ENCODE measurements around the gene LDLR.
"Not testable (repeated sequence)": the region's sequence is repeated elsewhere in the genome, so short reads cannot be mapped to it uniquely, and the experiment has no call there.

LDLR gene

DNA sequence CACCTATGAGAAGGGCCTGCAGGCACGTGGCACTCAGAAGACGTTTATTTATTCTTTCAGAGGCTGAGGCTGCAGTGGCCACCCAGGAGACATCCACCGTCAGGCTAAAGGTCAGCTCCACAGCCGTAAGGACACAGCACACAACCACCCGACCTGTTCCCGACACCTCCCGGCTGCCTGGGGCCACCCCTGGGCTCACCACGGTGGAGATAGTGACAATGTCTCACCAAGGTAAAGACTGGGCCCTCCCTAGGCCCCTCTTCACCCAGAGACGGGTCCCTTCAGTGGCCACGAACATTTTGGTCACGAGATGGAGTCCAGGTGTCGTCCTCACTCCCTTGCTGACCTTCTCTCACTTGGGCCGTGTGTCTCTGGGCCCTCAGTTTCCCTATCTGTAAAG is 33.9 kb downstream of the LDLR start:
- Histone ChIP-seq H3K36me3 (ENCODE audit: insufficient read depth, low read length) (peaks cover 82% of the 10 kb centered on the region), H4K20me1 (ENCODE audit: insufficient read depth, low read length, poor library complexity, severe bottlenecking) (peaks cover 20% of the 10 kb centered on the region)

DNA sequence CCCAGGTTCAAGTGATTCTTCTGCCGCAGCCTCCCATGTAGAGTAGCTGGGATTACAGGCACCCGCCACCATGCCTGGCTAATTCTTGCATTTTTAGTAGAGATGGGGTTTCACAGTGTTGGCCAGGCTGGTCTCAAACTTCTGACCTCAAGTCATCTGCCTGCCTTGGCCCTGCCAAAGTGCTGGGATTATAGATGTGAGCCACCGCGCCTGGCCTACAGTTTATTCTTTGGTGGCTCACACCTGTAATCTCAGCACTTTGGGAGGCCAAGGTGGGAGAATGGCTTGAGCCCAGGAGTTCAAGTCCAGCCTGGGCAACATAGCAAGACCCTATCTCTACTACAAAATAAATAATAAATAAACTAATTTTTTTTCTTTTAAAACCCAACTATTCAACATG is 34.9 kb downstream of the LDLR start:
- Histone ChIP-seq H4K20me1 (ENCODE audit: insufficient read depth, low read length, poor library complexity, severe bottlenecking) (peaks cover 22% of the 10 kb centered on the region), H3K36me3 (ENCODE audit: insufficient read depth, low read length) (peaks cover 84% of the 10 kb centered on the region; the same call in 1 of the 2 replicates)
- not testable (repeated sequence) for H3K9me2 ChIP-seq (replicated peaks; ENCODE audit: low read depth, low read length); H3K79me2 ChIP-seq (ENCODE audit: insufficient read depth, low read length); H3K4me1 ChIP-seq (ENCODE audit: insufficient read depth, low read length, poor library complexity, severe bottlenecking); H2AFZ ChIP-seq (ENCODE audit: low read length); H3K9ac ChIP-seq (ENCODE audit: low read depth, low read length, poor library complexity, severe bottlenecking); H3K4me2 ChIP-seq (ENCODE audit: low read depth, low read length, poor library complexity, severe bottlenecking); H3K4me3 ChIP-seq (ENCODE audit: low read length, poor library complexity, severe bottlenecking); H3F3A ChIP-seq (ENCODE audit: low read depth); H3K9me3 ChIP-seq (ENCODE audit: insufficient read depth, low read depth, low read length); H3K27me3 ChIP-seq (ENCODE audit: insufficient read depth, low read length, poor library complexity, severe bottlenecking)

More for the DNA sequence above, 33.9 kb downstream of the LDLR start:
- H3K79me2 ChIP-seq (ENCODE audit: insufficient read depth, low read length), result no peaks in the 10 kb centered on the region
- TF ChIP-seq CTCF (conservative IDR thresholded peaks at IDR 0.05; ENCODE audit: low read length) (no peak), EZH2phosphoT487 (IDR thresholded peaks at IDR 0.05; ENCODE audit: borderline replicate concordance) (no peak)
- H3K4me1 ChIP-seq (ENCODE audit: insufficient read depth, low read length, poor library complexity, severe bottlenecking), result no peaks in the 10 kb centered on the region
- H3K27me3 ChIP-seq (ENCODE audit: insufficient read depth, low read length, poor library complexity, severe bottlenecking), result no peaks in the 10 kb centered on the region
- H3K4me3 ChIP-seq (ENCODE audit: low read length, poor library complexity, severe bottlenecking), result no peak overlapping the region
- H3K4me2 ChIP-seq (ENCODE audit: low read depth, low read length, poor library complexity, severe bottlenecking), result no peak overlapping the region
- no peaks in the 10 kb centered on the region for H3K9me2 ChIP-seq (replicated peaks; ENCODE audit: low read depth, low read length)
- H2AFZ ChIP-seq (ENCODE audit: low read length), result no peak overlapping the region
- H3K9me3 ChIP-seq (ENCODE audit: insufficient read depth, low read depth, low read length), result no peaks in the 10 kb centered on the region
- H3F3A ChIP-seq (ENCODE audit: low read depth), result no peaks in the 10 kb centered on the region
- H3K9ac ChIP-seq (ENCODE audit: low read depth, low read length, poor library complexity, severe bottlenecking), result no peak overlapping the region

DNA sequence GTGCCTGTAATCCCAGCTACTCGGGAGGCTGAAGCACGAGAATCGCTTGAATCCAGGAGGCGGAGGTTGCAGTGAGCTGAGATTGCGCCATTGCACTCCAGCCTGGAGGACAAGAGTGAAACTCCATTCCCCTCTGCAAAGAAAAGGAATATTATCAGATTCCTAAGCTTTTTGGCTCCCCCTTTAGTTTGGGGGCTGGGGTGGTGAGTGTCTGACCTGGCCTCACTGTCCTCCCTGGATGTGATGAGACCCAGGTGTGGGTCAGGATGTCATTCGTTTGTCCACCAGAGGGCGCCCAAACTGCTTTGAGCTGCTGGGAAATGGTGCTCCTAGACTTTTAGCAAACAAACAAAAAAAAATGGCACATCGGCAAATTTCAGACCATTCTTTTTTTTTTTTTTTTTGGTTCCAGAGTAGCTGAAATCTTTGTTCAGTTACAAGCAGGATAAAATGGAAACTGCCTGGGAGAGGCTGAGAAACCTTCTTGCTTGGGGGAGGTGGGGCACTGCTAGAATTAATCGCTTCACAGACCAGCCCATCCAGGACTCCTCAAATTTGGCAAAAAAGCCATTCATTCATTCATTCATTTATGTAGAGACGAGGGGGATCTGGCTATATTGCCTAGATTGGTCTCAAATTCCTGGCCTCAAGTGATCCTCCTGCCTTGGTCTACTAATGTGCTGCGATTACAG is 36.9 kb downstream of the LDLR start:
- H2AFZ ChIP-seq (ENCODE audit: low read length), result no peak overlapping the region
- H3K9ac ChIP-seq (ENCODE audit: low read depth, low read length, poor library complexity, severe bottlenecking), result no peak overlapping the region
- H3F3A ChIP-seq (ENCODE audit: low read depth), result no peaks in the 10 kb centered on the region; the same call in 1 of the 2 replicates
- H3K79me2 ChIP-seq (ENCODE audit: insufficient read depth, low read length), result peaks cover 3% of the 10 kb centered on the region; the same call in 1 of the 2 replicates
- TF ChIP-seq EZH2phosphoT487 (IDR thresholded peaks at IDR 0.05; ENCODE audit: borderline replicate concordance), result no peak
- TF ChIP-seq CTCF (conservative IDR thresholded peaks at IDR 0.05; ENCODE audit: low read length), result peak; percentile 77
- H3K4me2 ChIP-seq (ENCODE audit: low read depth, low read length, poor library complexity, severe bottlenecking), result no peak overlapping the region
- H3K4me1 ChIP-seq (ENCODE audit: insufficient read depth, low read length, poor library complexity, severe bottlenecking), result no peaks in the 10 kb centered on the region
- H3K9me2 ChIP-seq (replicated peaks; ENCODE audit: low read depth, low read length), result no peaks in the 10 kb centered on the region
- no peaks in the 10 kb centered on the region for H3K27me3 ChIP-seq (ENCODE audit: insufficient read depth, low read length, poor library complexity, severe bottlenecking)
- peaks cover 40% of the 10 kb centered on the region for H4K20me1 ChIP-seq (ENCODE audit: insufficient read depth, low read length, poor library complexity, severe bottlenecking)
- no peaks in the 10 kb centered on the region for H3K9me3 ChIP-seq (ENCODE audit: insufficient read depth, low read depth, low read length)
- H3K4me3 ChIP-seq (ENCODE audit: low read length, poor library complexity, severe bottlenecking), result no peak overlapping the region
- H3K36me3 ChIP-seq (ENCODE audit: insufficient read depth, low read length), result peaks cover 85% of the 10 kb centered on the region

DNA sequence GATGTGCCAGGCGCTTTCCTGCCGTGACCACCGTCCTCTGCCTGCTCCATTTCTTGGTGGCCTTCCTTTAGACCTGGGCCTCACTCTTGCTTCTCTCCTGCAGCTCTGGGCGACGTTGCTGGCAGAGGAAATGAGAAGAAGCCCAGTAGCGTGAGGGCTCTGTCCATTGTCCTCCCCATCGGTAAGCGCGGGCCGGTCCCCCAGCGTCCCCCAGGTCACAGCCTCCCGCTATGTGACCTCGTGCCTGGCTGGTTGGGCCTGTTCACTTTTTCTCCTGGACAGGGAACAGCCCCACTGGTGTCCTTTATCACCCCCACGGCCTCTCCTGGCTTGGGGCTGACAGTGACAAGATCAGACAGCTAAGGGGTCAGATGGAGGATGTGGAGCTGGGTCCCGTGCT is 38.6 kb downstream of the LDLR start:
- H3K4me3 ChIP-seq (ENCODE audit: low read length, poor library complexity, severe bottlenecking), result no peak overlapping the region
- peaks cover 3% of the 10 kb centered on the region; the same call in 1 of the 2 replicates for H3K79me2 ChIP-seq (ENCODE audit: insufficient read depth, low read length)
- H3F3A ChIP-seq (ENCODE audit: low read depth), result no peaks in the 10 kb centered on the region; the same call in 1 of the 2 replicates
- no peaks in the 10 kb centered on the region for H3K4me1 ChIP-seq (ENCODE audit: insufficient read depth, low read length, poor library complexity, severe bottlenecking)
- H2AFZ ChIP-seq (ENCODE audit: low read length), result no peak overlapping the region
- TF ChIP-seq CTCF (conservative IDR thresholded peaks at IDR 0.05; ENCODE audit: low read length) (no peak), EZH2phosphoT487 (IDR thresholded peaks at IDR 0.05; ENCODE audit: borderline replicate concordance) (no peak)
- no peaks in the 10 kb centered on the region for H3K9me3 ChIP-seq (ENCODE audit: insufficient read depth, low read depth, low read length)
- H3K9ac ChIP-seq (ENCODE audit: low read depth, low read length, poor library complexity, severe bottlenecking), result no peak overlapping the region
- H3K36me3 ChIP-seq (ENCODE audit: insufficient read depth, low read length), result peaks cover 94% of the 10 kb centered on the region
- H3K9me2 ChIP-seq (replicated peaks; ENCODE audit: low read depth, low read length), result no peaks in the 10 kb centered on the region
- H3K27me3 ChIP-seq (ENCODE audit: insufficient read depth, low read length, poor library complexity, severe bottlenecking), result no peaks in the 10 kb centered on the region
- H4K20me1 ChIP-seq (ENCODE audit: insufficient read depth, low read length, poor library complexity, severe bottlenecking), result peaks cover 45% of the 10 kb centered on the region
- H3K4me2 ChIP-seq (ENCODE audit: low read depth, low read length, poor library complexity, severe bottlenecking), result no peak overlapping the region
